ENCODE data around the gene PRKRA.
"Not testable (repeated sequence)": the region's sequence is repeated elsewhere in the genome, so short reads cannot be mapped to it uniquely, and the experiment has no call there.

The PRKRA gene

DNA sequence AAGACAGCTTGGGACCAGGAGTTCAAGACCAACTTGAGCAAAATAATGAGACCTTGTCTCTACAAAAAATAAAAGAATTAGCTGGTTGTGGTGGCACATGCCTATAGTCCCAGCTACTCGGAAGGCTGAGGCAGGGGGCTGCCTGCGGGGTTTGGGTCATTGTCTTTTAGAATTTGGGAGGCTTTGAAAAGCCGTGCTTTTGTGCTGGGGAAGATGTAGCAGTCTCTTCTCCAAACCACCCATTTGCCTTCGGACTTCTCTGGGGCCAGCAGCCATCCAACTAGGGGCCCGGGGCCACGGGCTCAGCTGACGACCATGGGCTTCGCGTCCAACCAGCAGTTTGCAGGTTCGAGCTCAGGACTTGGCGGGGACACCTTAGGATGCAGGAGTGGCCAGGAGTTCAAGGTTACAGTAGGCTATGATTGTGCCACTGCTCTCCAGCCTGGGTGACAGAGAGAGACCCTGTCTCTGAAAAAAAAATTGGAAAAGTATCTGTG, 6.5 kb upstream of the PRKRA start:
- no peak for DNase-seq (ENCODE audit: low read depth)

- no peak for DNase-seq (ENCODE audit: low read depth)
These were observed 5.0 kb upstream of the PRKRA start for GRCh38 chr2:178455947-178456346.

DNA sequence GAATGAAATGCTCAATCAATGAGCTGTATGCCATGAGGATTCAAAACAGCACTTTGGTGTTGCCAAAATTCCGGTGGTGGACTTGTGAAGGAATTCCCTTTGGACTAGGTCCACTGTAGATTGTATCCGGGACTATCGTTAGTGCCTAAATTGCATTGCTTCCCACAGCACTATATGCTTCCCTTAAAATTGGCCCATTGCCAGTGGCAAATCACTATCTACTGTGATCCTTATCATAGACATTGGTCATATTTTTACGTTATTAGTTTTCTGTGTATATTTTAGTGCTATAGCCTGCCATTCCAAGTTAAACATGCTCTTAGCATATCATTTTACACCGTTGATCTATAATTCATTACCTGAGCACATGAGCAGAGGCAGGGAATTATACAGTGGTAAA, 1.9 kb upstream of the PRKRA start:
- no peak for DNase-seq (ENCODE audit: low read depth)

- DNase-seq (ENCODE audit: low read depth) = no peak
These were observed 1.4 kb upstream of the PRKRA start for GRCh38 chr2:178452334-178452733.

- peak; percentile 3 for DNase-seq (ENCODE audit: low read depth)
These were observed 526 bp downstream of the PRKRA start for GRCh38 chr2:178450524-178450773.

DNA sequence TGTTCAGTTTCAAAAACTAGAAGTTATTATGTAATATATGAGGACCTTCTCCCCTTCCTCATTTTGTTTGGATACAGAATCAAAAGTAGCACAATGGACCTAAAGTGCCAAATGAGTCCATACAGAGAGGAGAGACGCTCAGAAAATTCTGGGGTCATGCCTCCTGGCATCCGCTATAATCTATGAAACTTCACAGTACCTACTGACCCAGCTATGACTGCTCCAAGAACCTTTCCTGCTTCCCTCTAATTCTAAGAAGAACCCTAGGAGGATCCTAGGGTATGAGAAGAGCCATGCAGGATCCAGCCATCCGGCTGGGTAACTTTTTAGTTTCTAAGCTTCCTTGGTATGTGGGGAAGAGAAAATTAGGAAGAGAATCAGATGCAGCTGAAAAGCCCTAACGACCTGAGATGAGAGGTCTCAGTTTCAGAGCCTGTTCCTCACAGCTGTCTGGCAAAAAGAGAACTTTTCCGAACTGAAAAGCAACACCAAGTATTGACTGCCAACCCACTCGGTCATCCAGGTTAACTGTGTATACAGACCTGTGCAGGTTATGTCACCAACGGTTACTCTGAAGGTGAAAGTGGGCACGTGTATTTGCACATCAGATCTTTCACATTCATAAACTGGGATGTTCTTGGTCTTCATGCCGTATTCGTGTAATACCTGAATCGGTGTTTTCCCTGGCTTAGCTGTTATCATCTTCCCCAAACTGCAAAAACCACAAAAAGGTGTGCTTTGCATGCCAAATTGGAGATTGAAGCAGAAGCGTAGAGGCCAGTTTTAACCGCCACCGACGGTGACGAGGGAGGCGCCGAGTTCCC, 1.1 kb downstream of the PRKRA start:
- no peak for DNase-seq (ENCODE audit: low read depth)

DNA sequence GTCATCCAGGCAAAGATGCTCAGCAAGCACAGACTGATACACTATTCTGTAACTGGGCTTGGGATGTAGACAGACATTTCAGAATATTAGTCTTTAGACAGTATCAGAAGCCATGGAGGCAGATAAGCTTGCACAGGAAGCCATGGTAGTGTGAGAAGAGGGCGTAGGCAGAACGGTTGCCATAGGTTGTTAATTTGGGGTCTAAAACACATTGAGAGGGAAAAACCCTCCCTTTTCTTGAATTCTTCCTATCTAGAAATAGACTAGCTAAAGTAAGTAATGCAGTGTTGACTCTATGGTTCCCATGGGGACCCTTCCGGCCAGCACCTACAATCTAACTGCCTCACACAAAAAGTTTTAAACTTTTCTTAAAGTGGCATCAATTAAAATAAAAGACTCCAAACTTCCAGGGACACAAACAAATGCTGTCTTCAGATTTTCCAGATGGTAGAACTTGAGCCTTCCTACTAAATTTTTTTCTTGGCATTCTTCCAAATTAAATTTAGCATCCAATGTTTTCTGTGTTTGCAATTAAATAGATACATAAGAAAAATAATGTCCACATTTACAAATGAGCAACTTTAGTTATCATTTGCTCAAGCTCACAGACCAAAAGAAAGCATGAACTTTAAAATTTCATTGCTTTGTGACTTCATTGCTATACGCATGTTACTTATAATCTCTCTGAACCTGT, 1.9 kb downstream of the PRKRA start:
- DNase-seq (ENCODE audit: low read depth) = no peak

DNA sequence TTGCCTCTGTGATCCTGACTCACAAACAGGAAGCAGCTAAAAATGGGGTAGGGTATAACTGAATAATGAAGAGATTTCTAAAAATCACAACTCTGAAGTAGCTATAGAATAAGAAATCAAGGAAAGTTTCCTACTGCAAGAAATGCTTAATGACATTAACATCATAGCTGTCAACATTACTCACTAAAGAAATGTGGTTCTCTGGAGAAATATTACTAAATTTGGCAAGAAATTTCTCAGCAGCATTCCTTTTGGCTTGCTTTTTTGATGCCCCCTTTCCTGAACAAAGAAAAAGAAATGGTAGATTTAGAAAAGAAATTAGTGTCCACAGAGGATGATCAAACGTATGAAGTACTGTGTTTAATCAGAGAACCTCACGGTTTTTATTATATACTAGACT, 9.5 kb downstream of the PRKRA start:
- no peak for DNase-seq (ENCODE audit: low read depth)

DNA sequence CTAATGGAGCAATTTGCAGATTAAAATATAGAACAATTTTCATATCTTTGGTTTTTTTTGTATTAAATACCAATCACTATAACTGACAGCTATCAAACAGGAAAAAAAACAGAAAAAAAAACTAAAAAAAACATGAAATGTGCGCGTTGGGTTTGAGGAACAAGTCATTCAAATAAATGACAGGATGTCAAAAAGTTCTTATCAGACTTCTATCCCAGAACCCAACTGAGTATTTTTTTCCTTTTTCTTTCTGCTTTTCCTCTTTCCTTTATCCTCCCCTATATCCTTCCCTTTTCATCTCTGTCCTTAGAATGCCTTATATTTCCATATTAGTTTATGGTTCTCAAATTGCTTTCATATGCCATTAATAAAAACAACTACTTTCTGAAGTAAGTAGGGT, 14.3 kb downstream of the PRKRA start:
- no peak for DNase-seq (ENCODE audit: low read depth)

DNA sequence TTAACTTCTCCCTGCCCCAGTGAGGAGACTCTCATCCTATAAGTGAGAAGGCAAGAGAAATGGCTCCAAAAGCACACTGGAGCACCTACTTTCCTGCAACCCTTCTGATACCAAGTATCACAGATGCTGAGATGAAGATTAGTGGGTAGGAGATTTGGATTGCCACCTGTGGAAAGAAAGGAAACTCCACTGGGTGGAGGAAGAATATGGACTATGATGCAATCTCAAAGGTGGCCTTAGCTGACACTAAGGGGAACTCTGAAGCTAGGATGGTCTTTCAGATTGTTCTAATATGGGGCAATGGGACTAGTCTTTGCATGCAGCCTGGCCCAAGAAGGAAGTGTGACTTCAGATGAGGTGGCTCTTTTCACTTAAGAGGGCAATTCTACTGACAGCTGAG, 21.6 kb downstream of the PRKRA start:
- no peak for DNase-seq (ENCODE audit: low read depth)

DNA sequence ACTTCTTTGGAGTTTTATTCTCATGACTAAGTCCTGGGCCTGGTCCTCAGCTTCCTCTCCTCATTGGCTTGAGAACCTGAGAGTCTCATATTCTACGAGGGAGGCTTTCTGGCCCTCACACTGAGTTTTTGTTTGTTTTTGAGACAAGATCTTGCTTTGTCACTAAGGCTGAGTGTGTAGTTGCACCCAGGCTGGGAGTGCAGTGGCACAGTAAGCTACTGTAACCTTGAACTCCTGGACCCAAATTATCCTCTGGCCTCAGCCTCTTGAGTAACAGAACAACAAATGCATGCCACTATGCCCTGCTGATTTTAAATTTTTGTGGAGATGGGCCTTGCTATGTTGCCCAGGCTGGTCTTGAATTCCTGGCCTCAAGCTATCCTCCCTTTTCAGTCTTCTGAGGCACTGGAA, 22.6 kb downstream of the PRKRA start:
- DNase-seq (ENCODE audit: low read depth) = no peak

GRCh38 chr2:178427458-178427857, 23.5 kb downstream of the PRKRA start:
- no peak for DNase-seq (ENCODE audit: low read depth)

- no peak for DNase-seq (ENCODE audit: low read depth)
These were observed 24.6 kb downstream of the PRKRA start for GRCh38 chr2:178426388-178426787.

DNA sequence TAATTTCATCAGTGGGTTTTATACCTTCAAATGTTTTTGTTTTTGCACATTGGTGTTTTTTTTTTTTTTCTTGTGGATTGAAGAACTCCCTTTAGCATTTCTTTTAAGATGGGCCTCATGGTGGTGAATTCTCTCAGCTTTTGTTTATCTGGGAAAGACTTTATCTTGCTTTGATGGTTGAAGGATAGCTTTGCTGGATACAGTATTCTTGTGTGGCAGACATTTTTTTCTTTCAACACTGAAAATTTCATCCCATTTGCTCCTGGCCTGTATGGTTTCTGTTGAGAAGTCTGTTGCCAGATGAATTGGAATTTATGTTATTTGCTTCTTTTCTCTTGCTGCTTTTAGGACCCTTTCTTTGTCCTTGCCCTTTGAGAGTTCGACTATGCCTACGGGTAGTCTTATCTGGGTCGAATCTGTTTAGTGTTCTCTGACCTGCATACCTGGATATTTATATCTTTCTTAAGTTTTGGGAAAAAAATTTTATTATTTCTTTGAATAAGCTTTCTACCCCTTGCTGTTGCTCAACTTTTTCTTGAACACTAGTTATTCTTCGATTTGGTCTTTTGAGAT, 25.6 kb downstream of the PRKRA start:
- no peak for DNase-seq (ENCODE audit: low read depth)

- not testable (repeated sequence) for DNase-seq (ENCODE audit: low read depth)
These were observed 27.2 kb downstream of the PRKRA start for GRCh38 chr2:178423746-178424145.

DNA sequence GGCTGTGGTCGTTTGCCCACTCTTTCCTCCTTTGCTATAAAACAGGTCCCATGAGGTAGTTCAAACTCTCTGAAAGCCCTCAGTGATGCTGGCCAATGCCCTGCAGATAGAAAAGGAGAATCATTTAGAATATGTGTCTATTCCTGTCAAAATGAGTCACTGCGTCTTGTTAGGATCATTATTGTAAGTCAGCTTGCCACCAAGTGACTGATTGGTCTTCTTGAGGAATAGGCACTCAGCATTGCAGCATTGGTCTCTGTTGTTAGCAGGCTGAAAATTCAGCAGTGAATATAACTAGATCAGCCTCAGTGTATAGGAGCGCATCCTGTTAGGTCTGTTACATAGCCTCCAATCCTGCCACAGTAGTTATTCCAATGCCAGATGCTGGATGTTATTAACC, 28.9 kb downstream of the PRKRA start:
- DNase-seq (ENCODE audit: low read depth) = no peak

DNA sequence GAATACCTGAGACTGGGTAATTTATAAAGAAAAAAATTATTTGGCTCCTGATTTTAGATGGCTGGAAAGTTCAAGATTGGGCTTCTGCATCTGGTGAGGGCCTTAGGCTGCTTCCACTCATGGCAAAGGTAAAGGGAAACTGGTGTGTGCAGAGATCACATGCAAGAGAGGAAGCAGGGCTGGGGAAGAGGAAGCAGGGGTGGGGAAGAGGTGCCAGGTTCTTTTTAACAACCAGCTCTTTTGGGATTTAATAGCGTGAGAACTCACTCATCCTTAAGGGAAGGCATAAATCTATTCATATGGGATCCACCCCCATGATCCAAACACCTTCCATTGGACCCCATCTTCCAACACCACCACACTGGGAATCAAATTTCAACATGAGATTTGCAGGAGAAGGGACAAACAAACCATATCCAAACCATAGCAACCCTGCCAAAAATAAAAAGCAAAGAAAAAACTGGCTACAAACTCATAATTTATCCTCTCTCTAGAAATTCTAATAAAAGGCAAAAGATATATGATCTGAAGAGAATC, 30.4 kb downstream of the PRKRA start:
- no peak for DNase-seq (ENCODE audit: low read depth)

DNA sequence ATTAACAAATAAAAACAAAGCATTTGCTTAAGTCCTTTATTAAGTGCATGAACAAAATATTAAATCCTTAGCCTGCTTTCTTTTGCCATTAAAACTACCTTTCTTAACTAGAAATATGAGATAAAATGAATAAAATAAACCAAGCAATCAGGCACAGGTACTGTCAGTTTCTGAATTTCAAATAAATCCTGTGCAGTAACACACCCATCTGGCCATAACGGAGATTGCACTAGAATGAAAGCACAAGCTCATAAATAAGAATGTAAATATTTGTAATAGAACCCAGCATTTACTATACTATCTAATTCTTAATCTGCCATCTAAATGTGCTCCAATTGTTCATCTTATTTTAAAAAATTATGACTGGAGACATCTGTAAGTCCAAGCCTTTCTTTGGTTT, 31.9 kb downstream of the PRKRA start:
- no peak for DNase-seq (ENCODE audit: low read depth)

GRCh38 chr2:178418426-178418825, 32.5 kb downstream of the PRKRA start:
- DNase-seq (ENCODE audit: low read depth) = no peak

DNA sequence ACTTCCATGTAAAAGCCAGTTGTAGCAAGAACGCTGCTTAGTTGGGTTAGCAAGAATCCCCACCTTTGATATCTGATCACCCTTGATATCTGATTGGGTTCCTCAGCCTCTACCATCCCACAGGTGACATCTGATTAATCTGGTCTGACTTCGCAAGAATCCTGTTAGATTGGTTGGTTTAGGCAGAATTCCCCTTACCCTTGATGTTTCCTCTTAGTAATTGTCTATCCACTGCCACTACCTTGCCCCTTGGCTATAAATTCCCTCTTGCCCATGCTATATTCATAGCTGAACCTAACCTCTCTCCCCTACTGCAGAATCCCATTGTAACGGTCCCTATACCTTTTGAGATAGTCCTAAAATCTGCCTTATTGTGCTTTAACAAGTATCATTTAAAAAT, 33.1 kb downstream of the PRKRA start:
- no peak for DNase-seq (ENCODE audit: low read depth)

DNA sequence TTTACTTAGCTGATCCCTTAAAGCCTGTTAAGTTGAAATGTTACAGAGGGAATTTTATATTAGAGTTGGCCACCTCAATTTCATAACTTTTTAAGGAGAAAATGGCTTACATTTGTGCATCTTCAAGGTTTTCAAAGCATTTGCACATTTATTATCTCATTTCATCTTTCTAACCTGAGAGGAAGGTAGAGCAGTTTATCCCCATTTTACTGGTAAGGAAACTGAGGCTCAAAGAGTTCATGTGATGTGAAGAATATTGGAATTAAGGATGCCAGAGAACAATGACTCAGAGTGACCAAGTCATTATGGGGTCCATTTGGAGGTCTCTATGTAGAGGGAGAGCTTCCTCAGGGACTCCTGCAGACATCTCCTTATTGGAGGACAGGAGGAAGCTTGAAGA, 35.0 kb downstream of the PRKRA start:
- no peak for DNase-seq (ENCODE audit: low read depth)

- peak; percentile 57 for DNase-seq (ENCODE audit: low read depth)
These were observed 36.4 kb downstream of the PRKRA start for GRCh38 chr2:178414266-178415247.

All from HS-27A (cell line).